Measurements from ENCODE around the gene PEX11B.
A peak's percentile ranks its signal among the peaks of the same experiment; 100 is the strongest.
"Not testable (repeated sequence)": the region's sequence is repeated elsewhere in the genome, so short reads cannot be mapped to it uniquely, and the experiment has no call there.

The PEX11B gene

GRCh38 chr1:145951526-145951925 lies 33.0 kb upstream of the PEX11B start:
- no peak for DNase-seq

DNA sequence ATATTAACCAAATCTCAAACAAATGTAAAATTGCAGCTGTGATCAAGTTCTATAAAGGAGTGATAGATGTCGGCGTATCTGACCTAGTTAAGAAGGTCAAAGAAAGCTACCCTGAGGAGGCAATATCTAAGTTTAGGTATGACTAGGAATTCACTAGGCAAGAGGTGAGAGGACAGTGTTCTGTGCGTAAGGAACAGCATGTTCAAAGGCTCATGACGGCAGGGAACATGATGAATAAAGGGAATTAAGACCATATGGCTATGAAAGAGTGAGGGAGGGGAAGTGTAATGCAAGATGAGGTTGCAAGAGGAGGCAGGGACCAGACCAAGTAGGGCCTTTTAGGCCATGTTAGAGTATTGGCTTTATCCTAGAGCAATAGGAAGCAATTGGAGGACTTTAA lies 30.7 kb upstream of the PEX11B start:
- no peak for DNase-seq

GRCh38 chr1:145947551-145947950 lies 29.0 kb upstream of the PEX11B start:
- no peak for DNase-seq

DNA sequence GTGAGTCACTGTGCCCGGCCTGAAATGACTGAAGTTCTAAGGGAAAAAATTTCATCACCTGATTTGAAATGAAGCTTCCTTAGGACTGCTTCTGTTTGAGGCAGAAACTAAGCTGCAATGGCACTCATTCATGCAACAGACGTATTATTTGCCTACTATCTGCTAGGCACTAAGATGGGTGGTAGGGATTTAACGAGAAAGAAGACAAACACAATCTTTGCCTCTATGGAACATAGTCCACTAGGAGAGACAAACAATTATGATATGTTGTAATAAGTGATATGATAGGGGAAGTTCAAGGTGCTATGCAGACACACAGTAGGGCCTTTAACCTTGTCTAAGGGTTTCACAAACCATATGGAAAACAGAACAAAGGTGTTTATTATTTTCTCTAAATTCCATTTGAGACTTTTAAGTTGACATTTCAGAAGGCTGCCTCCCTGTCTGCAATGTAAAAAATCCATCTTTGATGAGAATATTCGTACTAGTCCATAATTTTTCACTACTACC lies 28.0 kb upstream of the PEX11B start:
- no peak for DNase-seq

DNA sequence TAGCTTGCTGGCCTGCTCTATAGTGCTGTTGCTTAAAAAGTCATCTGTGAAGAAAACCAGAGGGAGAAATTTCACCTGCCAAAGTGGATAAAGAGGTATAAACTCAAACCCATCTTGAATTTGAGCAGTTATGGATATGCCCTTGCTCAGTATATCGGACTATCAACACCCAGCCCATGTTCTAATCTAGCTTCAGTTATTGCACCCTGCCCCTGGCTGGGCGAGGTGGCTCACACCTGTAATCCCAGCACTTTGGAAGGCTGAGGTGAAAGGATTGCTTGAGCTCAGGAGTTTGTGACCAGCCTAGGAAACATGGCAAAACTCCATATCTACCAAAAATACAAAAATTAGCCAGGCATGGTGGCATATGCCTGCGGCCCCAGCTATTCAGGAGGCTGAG lies 26.0 kb upstream of the PEX11B start:
- DNase-seq = no peak

DNA sequence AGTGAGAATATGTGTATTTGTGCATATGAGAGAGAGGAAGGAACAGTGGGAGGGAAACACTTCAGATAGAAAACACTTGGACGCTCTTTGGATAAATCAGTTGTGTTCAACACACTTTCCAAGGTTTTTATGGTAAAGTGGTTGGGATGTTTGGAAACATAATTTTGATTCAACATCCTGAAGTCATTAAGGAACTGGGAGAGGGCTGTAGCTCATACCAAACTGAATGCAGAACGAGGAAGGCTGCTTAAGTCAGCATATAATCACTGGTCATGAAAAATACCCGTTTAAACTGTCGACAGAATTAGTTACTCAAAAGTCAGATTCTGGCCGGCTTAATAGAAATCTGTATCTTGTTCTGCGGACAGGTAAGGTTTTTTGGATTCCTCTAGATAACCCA lies 24.4 kb upstream of the PEX11B start:
- DNase-seq = no peak

GRCh38 chr1:145942405-145942804 lies 23.9 kb upstream of the PEX11B start:
- DNase-seq = no peak

DNA sequence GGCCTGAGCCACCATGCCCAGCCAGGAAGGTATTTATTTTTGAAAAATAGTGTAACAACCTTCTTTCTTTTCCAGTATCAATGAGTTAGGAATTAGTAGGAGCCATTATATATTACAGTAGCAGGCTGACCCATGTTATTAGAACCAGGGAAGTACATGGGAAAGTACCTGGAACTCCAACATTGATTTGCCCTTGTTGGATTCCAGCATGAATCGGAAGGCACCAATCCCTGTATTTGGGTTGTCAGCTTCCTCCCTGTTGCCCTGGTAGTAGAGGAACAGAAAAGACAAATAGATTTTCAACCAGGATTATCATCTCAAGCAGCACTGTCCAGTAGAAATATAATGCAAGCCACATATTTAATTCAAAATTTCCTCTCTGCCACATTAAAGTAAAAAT lies 18.9 kb upstream of the PEX11B start:
- DNase-seq = no peak

GRCh38 chr1:145936247-145936646 lies 17.7 kb upstream of the PEX11B start:
- DNase-seq = no peak

- no peak for DNase-seq
Observed at GRCh38 chr1:145935708-145936107, 17.2 kb upstream of the PEX11B start.

GRCh38 chr1:145932522-145933009 lies 14.0 kb upstream of the PEX11B start:
- DNase-seq = not testable (repeated sequence)

GRCh38 chr1:145927916-145928643 lies 9.6 kb upstream of the PEX11B start:
- DNase-seq = no peak

- DNase-seq = peak; percentile 98
Observed at GRCh38 chr1:145927063-145927886, 8.8 kb upstream of the PEX11B start, which contains the start of gene RBM8A. Gene RBM8A (minus strand): TSS chr1:145927484. CDS start chr1:145927426, 58 bp downstream.

- DNase-seq = no peak
Observed at GRCh38 chr1:145926686-145927062, 8.2 kb upstream of the PEX11B start.

- DNase-seq = no peak
Observed at GRCh38 chr1:145922266-145922665, 3.7 kb upstream of the PEX11B start.

DNA sequence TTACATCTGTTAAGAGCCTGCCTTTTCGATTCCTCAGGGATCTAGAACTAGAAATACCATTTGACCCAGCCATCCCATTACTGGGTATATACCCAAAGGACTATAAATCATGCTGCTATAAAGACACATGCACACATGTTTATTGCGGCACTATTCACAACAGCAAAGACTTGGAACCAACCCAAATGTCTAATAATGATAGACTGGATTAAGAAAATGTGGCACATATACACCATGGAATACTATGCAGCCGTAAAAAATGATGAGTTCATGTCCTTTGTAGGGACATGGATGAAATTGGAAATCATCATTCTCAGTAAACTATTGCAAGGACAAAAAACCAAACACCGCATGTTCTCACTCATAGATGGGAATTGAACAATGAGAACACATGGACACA lies 1.8 kb upstream of the PEX11B start:
- not testable (repeated sequence) for DNase-seq

- no peak for DNase-seq
Observed at GRCh38 chr1:145918992-145919939, 749 bp upstream of the PEX11B start.

DNA sequence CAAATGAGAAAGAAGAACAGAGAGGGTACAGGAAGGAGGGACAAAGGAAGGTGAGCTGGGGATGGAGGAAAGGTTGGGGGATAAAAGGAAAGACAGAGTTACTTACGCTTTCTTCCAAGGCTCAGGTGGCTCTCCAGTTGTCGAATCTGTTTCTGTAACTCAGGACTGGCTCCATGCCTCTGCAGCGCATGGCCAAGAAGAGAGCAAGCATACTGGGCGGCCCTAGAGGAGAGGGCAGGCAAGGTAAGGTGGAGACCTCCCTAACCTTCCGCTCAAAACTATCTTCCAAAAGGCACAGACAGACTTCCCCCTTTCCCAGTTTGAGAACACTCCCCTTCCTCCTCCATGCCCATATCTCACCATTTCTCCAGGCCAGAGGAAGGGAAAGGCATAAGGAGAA lies 922 bp downstream of the PEX11B start:
- DNase-seq = no peak

- no peak for DNase-seq
Observed at GRCh38 chr1:145916745-145917144, 1.8 kb downstream of the PEX11B start.

DNA sequence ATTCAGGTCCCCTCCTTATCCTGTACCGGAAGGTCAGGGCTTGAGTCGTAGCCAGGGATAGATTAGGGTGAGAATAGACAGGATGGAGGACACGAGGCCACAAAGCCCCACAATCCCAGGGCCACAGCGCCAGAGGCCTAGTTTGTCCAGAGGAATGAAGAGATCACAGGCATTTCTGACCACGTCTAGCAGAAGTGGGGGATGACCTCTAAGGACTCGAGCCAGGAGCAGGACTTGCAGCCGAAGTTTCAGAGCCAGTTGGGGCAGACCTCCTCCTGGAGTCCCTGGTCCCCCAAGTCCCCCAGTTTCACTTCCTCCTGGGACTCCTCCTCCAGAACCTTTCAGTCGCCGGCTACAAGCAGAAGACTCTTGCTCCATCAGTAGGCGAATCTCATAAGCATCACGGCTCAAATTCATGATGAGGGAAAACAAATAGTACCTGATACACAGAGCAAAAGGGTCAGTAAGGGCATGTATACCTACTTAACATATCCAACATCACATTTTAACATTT lies 6.3 kb downstream of the PEX11B start:
- DNase-seq = no peak

DNA sequence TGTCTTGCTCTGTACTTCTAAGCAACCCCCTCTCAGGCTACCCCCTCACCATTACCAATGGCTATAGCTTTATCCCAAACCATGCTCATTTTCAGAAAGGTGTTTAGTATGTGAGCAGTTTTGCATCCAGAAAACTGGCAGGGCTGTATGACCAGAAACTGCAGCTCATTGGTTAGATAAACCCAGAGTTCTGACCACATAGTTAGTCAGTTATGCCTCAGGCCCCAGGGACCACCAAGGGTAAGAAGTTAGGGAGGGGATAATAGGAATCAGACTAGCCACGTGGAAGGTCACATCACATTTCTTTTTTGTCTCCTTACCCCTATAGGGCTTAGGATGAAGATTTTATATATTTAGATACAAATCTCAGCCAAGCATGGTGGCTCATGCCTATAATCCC lies 9.9 kb downstream of the PEX11B start:
- DNase-seq = no peak

GRCh38 chr1:145906954-145907753 lies 11.4 kb downstream of the PEX11B start:
- no peak for DNase-seq
